Activated CD8-positive, alpha-beta memory T cell treated with anti-CD3 and anti-CD28 coated beads, Interleukin-2, amount 50 U/mL, for 48 hours (primary cell): ENCODE measurements around the gene ZNF80.
"Not testable (repeated sequence)": the region's sequence is repeated elsewhere in the genome, so short reads cannot be mapped to it uniquely, and the experiment has no call there.

ENCODE experiments used
- DNase-seq: peaks from one replicate; pipeline ENCODE4 v3.0.0-alpha.2; 2020

Gene ZNF80

GRCh38 chr3:114237478-114237877 lies at the start of gene ZNF80:
TSS of gene ZNF80 (minus strand) at chr3:114237578. CDS start at chr3:114237074, 504 bp downstream.
- not testable (repeated sequence) for DNase-seq

DNA sequence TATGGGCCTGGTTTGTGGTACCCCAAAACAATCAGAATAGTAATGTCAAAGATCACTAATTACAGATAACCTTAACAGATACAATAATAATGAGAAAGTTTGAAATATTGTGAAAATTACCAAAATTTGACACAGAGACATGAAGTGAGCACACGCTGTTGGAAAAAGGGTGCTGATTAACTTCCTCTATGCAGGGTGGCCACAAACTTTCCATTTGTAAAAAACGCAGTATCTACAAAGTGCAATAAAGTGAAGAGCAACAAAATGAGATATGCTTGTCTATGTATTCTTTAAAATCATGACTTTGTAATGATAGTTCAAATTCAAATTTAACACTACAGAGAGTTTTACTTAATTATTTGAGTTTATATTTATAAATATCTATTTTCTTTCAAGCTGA lies 48.9 kb upstream of the ZNF80 start:
- DNase-seq = no peak

GRCh38 chr3:114285648-114286230 lies 48.4 kb upstream of the ZNF80 start:
- DNase-seq = no peak

- no peak for DNase-seq
These were observed 47.3 kb upstream of the ZNF80 start for GRCh38 chr3:114284644-114285043.

DNA sequence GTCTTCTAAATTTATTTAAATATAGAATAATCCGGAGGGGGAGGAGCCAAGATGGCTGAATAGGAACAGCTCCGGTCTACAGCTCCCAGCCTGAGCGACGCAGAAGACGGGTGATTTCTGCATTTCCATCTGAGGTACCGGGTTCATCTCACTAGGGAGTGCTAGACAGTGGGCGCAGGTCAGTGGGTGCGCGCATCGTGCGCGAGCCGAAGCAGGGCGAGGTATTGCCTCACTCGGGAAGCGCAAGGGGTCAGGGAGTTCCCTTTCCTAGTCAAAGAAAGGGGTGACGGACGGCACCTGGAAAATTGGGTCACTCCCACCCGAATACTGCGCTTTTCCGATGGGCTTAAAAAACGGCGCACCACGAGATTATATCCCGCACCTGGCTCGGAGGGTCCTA lies 39.5 kb upstream of the ZNF80 start:
- not testable (repeated sequence) for DNase-seq

DNA sequence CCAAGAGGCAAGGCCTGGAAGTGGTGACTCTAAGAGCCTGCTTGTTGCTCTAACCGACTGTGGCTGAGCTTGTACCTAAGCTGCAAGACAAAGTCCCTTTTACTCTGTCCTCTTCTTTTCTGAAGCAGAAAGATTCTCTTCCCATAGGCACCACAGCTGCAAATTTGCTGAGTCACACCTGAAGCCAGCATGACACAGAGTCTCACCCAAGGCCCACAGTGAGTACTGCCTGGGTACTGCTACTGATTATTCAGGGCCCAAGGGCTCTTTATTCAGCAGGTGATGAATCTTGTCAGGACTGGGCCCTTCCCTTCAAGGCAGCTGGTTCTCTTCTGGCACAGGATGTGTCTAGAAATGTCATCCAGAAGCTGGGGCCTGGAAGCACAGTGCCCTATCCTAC lies 37.6 kb upstream of the ZNF80 start:
- DNase-seq = no peak

DNA sequence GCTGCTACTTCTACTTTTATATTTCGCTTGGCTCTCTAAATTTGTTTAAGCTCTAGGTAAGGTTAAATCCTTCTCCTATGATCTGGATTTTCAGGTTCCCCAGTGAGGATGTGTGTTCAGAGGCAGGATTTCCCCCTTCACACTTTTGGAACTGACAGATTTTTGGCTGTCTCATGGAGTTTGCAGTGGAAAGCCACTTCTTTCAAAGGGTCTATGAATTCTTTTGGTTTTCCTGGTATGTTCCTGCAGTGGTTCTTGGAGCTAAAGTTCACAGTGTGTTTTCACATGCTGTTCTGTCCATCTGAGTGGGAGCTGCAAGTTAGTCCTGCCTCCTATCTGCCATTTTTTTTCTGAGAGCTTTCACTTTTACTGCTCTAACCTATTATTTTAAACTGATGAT lies 34.9 kb upstream of the ZNF80 start:
- DNase-seq = no peak

- DNase-seq = no peak
These were observed 32.6 kb upstream of the ZNF80 start for GRCh38 chr3:114270019-114270418.

- no peak for DNase-seq
These were observed 22.8 kb upstream of the ZNF80 start for GRCh38 chr3:114260152-114260551.

DNA sequence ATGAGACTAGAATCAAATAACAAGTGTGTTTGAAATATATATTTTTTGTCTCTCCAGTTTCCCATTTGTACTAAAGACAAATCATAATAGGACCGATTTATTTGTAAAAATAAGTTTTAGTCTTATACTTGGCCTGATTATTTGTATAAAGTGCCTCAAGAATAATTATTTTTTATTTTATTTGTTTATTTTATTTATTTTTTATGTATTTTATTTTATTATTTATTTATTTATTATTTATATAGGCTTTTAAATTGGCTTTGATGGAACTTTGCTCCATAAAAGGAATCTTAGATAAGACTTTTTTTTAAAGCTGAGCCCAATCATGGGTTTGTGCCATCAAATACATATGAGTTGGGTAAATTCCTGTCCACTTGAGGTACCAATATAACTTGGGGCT lies 22.2 kb upstream of the ZNF80 start:
- DNase-seq = no peak

- DNase-seq = no peak
These were observed 16.1 kb upstream of the ZNF80 start for GRCh38 chr3:114253505-114253904.

DNA sequence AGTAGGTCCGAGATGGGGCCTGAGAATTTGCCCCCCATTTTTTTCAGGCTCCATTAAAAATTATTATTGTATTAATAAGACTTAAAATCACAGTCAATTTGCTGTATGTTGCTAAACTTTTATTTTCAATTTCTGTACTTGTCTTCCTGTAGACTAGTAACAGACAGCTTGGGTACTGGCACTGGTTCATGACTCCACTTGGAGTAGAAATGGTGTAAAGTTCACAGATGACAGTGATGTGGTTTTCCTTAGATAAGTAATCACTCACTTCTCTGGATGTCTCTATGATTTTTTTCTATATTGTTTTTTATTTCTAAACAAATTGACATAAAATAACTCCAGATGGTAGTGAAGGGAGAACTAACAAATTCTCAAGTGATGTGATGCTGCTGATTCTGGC lies 15.6 kb upstream of the ZNF80 start:
- no peak for DNase-seq

- DNase-seq = no peak
These were observed 5.6 kb upstream of the ZNF80 start for GRCh38 chr3:114242947-114243346.

GRCh38 chr3:114241262-114241661 lies 3.9 kb upstream of the ZNF80 start:
- DNase-seq = no peak

- not testable (repeated sequence) for DNase-seq
These were observed 888 bp upstream of the ZNF80 start for GRCh38 chr3:114238146-114238785.

- no peak for DNase-seq
These were observed 1.9 kb downstream of the ZNF80 start for GRCh38 chr3:114235431-114235830.

- no peak for DNase-seq
These were observed 2.6 kb downstream of the ZNF80 start for GRCh38 chr3:114234745-114235144.

DNA sequence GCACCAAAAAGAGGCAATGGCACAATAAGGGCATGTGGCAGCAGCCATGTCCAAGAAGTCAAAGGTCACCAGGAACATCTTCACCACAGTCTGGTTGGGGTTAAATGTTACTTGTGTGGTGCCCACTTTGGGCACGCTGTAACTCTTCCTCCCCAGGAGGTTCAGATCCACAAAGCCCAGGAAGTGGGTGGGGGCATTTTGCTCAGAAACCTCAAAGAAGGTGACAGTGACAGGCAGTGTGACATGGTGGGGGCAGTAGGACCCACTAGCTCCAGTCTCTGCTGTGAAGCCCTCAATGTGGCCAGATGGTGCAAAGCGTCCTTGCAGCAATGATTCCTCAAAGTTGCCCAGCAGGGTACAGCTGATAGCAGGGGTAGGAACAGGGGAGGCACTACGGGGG lies 5.8 kb downstream of the ZNF80 start:
- no peak for DNase-seq

DNA sequence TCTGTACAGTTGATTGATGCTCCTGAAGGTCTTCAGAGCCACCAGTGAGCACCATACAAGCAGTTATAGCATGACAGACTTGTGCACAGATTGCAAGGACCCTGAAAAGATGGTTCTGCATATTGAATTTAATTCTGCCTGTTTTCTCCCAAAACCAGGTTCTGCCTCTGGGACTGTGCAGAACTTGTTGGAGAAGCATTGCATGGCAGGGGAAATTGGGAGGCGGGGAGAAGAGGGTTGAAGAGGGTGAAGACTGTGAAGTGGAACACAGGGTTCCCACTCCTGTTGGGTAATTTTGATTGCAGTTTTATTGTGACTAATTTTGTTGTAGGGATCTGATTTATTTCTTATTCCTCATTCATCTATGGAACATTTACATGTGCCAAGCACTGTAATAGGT lies 10.3 kb downstream of the ZNF80 start:
- no peak for DNase-seq

GRCh38 chr3:114226313-114226712 lies 11.1 kb downstream of the ZNF80 start:
- no peak for DNase-seq

- no peak for DNase-seq
These were observed 14.2 kb downstream of the ZNF80 start for GRCh38 chr3:114223143-114223542.

- DNase-seq = no peak
These were observed 15.5 kb downstream of the ZNF80 start for GRCh38 chr3:114221881-114222264.

GRCh38 chr3:114221165-114221880 lies 16.1 kb downstream of the ZNF80 start:
- peak; percentile 67 for DNase-seq

DNA sequence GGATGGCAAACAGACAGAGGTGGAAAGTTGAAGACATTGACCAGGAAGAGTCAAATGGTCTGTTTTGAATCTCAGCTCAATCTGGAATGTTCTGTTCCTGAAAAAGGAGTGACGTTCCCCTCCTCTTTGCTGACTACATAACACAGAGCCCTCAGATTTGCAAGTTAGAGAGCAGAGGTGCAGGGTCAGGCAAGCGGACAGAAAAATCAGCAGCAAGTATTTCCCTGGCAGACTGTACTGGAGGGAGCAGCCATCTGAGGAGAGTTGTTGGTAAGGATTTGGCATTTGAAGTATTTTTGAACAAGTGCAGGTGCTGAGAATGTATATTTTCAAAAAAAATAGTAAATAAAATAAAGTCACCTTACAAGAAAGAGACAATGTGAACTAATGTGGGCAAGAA lies 17.6 kb downstream of the ZNF80 start:
- no peak for DNase-seq
